ENCODE measurements around the gene CDH4.

The CDH4 gene

GRCh38 chr20:61956396-61957342, 704.6 kb downstream of the CDH4 start:
- no peak overlapping the region for H3K27ac ChIP-seq
- TF ChIP-seq CTCF (IDR thresholded peaks at IDR 0.05) (no peak), ZFX (IDR thresholded peaks at IDR 0.05; ENCODE audit: borderline replicate concordance) (no peak)

GRCh38 chr20:61957961-61958715, 706.1 kb downstream of the CDH4 start:
- TF ChIP-seq CTCF (IDR thresholded peaks at IDR 0.05) (no peak), ZFX (IDR thresholded peaks at IDR 0.05; ENCODE audit: borderline replicate concordance) (no peak)
- no peak overlapping the region for H3K27ac ChIP-seq

- TF ChIP-seq ZFX (IDR thresholded peaks at IDR 0.05; ENCODE audit: borderline replicate concordance) (no peak), CTCF (IDR thresholded peaks at IDR 0.05) (no peak)
- no peak overlapping the region for H3K27ac ChIP-seq
Measured at GRCh38 chr20:61958773-61959700, 707.0 kb downstream of the CDH4 start.

- no peak overlapping the region for H3K27ac ChIP-seq
- no peak for TF ChIP-seq ZFX (IDR thresholded peaks at IDR 0.05; ENCODE audit: borderline replicate concordance)
- no peak for TF ChIP-seq CTCF (IDR thresholded peaks at IDR 0.05)
Measured at GRCh38 chr20:61960836-61961235, 708.8 kb downstream of the CDH4 start.

DNA sequence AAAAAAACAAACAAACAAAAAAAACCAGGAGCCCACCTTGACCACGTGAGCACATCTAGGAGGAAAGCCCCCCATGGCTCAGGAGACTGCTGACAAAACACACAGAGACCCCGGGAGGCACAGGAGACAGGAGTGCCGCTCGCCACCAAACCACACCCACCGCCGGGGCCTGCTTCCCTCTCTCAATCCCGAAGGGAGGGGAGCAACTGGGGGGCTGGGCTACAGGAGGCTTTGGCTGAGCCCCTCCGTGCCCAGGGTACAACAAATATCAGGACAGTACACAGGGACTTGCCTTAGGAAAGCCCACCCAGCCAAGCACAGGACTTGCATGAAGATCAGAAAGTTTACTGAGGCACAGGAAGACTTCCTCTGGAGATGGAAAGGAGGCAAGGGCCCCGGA, 711.1 kb downstream of the CDH4 start:
- H3K27ac ChIP-seq = no peak overlapping the region
- no peak for TF ChIP-seq CTCF (IDR thresholded peaks at IDR 0.05)
- no peak for TF ChIP-seq ZFX (IDR thresholded peaks at IDR 0.05; ENCODE audit: borderline replicate concordance)

DNA sequence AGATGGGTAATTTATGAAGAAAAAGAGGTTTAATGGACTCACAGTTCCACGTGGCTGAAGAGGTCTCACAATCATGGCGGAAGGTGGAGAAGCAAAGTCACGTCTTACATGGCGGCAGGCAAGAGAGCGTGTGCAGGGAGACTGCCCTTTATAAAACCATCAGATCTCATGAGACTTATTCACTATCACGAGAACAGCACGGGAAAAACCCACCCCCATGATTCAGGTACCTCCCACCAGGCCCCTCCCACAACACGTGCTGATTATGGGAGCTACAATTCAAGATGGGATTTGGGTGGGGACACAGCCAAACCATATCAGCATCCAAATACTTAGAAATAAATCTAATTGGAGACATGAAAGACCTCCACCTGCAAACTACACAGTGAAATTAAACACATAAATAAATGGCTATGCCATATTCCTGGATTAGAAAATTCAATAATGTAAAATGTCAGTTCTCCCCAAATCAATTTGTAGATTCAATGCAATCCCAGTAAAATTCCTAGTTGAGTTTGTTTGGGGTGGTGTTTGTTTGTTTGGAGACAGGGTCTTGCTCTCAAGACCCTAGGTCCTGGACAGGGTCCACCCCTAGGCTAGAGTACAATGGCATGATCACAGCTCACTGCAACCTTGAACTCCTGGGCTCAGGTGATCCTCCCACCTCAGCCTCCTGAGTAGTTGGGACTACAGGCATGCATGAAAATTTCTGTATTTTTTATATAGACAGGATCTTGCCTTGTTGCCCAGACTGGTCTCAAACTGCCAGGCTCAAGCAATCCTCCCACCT, 712.0 kb downstream of the CDH4 start:
- H3K27ac ChIP-seq = no peak overlapping the region
- TF ChIP-seq ZFX (IDR thresholded peaks at IDR 0.05; ENCODE audit: borderline replicate concordance) = no peak
- TF ChIP-seq CTCF (IDR thresholded peaks at IDR 0.05) = no peak
